Neural cell (in vitro differentiated cells): ENCODE measurements around the gene FHOD1. TPM values are rescaled to one million over a fixed set of nuclear protein-coding genes. Genes with fewer than 3 reads are reported as not detected.

ENCODE experiments used
- H2AFZ ChIP-seq: fragments of 200-600, 300-800 bp; sonication (generic), shearing (Covaris generic); 2 replicates; pipeline ENCODE4 v1.6.0; 2014; ENCODE audit warnings: low read depth, mild to moderate bottlenecking, antibody characterized with exemption, low read length, moderate library complexity
- H3F3A ChIP-seq: fragments of 200-600 bp; shearing (Covaris generic); 2 replicates; pipeline ENCODE4 v1.6.1; 2016; ENCODE audit warnings: mild to moderate bottlenecking, moderate library complexity, mixed read lengths, antibody characterized with exemption, low read length; ENCODE audit not compliant: insufficient read depth, poor library complexity, severe bottlenecking
- H3K27ac ChIP-seq: fragments of 200-600, 300-800 bp; sonication (generic), shearing (Covaris generic); 2 replicates; pipeline ENCODE4 v1.5.1; 2014; ENCODE audit warnings: mild to moderate bottlenecking, low read length, moderate library complexity
- H3K27me3 ChIP-seq: fragments of 300-800, 200-600 bp; sonication (generic), shearing (Covaris generic); 2 replicates; pipeline ENCODE4 v1.6.0; 2014; ENCODE audit warnings: mild to moderate bottlenecking, low read depth, low read length, moderate library complexity; ENCODE audit not compliant: insufficient read depth
- H3K36me3 ChIP-seq: fragments of 300-800, 200-600 bp; sonication (generic), shearing (Covaris generic); 2 replicates; pipeline ENCODE4 v1.5.1; 2014; ENCODE audit warnings: mild to moderate bottlenecking, antibody characterized with exemption, low read length, moderate library complexity; ENCODE audit not compliant: insufficient read depth
- H3K4me2 ChIP-seq: fragments of 300-800, 200-600 bp; sonication (generic), shearing (Covaris generic); 2 replicates; pipeline ENCODE4 v1.6.0; 2014; ENCODE audit warnings: mild to moderate bottlenecking, low read length
- H3K4me3 ChIP-seq: fragments of 300-800, 200-600 bp; sonication (generic), shearing (Covaris generic); 2 replicates; pipeline ENCODE4 v1.5.1; 2014; ENCODE audit warnings: mild to moderate bottlenecking, low read length, moderate library complexity
- H3K79me2 ChIP-seq: fragments of 200-600 bp; shearing (Covaris generic); replicated peaks from 2 replicates; pipeline ENCODE4 v1.6.0; 2014; ENCODE audit warnings: mild to moderate bottlenecking, low read length, moderate library complexity; ENCODE audit not compliant: insufficient read depth
- H3K9ac ChIP-seq: fragments of 300-800, 200-600 bp; sonication (generic), shearing (Covaris generic); 2 replicates; pipeline ENCODE4 v1.6.1; 2016; ENCODE audit warnings: mild to moderate bottlenecking, low read length, mixed read lengths
- H3K9me2 ChIP-seq: fragments of 200-600 bp; shearing (Covaris generic); 2 replicates; pipeline ENCODE4 v1.6.1; 2016; ENCODE audit warnings: mild to moderate bottlenecking, low read length, mixed read lengths; ENCODE audit not compliant: insufficient read depth
- H3K9me3 ChIP-seq: fragments of 200-600, 300-800 bp; sonication (generic), shearing (Covaris generic); 2 replicates; pipeline ENCODE4 v1.6.1; 2016; ENCODE audit warnings: mild to moderate bottlenecking, mixed run types, low read length, moderate library complexity, mixed read lengths
- H4K20me1 ChIP-seq: fragments of 200-600 bp; shearing (Covaris generic); 2 replicates; pipeline ENCODE4 v1.6.1; 2016; ENCODE audit warnings: mild to moderate bottlenecking, mixed run types; ENCODE audit not compliant: insufficient read depth
- EP300 ChIP-seq: fragments of 450-650 bp; conservative IDR thresholded peaks from 2 replicates; pipeline ENCODE4 v1.6.1; 2014; ENCODE audit warnings: antibody characterized with exemption, mild to moderate bottlenecking, moderate library complexity; ENCODE audit not compliant: poor library complexity, severe bottlenecking
- EZH2 ChIP-seq: fragments of 200-600, 300-800 bp; shearing (Covaris generic), sonication (generic); IDR thresholded peaks from 2 replicates; pipeline ENCODE4 v1.6.1; 2014; ENCODE audit warnings: antibody characterized with exemption, low read length, borderline replicate concordance, mild to moderate bottlenecking; ENCODE audit not compliant: insufficient read depth, poor library complexity, severe bottlenecking
- MXI1 ChIP-seq: fragments of 450-650 bp; conservative IDR thresholded peaks from 2 replicates; pipeline ENCODE4 v1.6.1; 2014; ENCODE audit warnings: antibody characterized with exemption, mild to moderate bottlenecking; ENCODE audit not compliant: poor library complexity, severe bottlenecking
- POLR2AphosphoS5 ChIP-seq: IDR thresholded peaks from 2 replicates; pipeline ENCODE4 v1.6.1; 2012
- RAD21 ChIP-seq: fragments of 450-650 bp; conservative IDR thresholded peaks from 2 replicates; pipeline ENCODE4 v1.6.1; 2014; ENCODE audit warnings: antibody characterized with exemption, mild to moderate bottlenecking, moderate library complexity
- SMC3 ChIP-seq: fragments of 450-650 bp; conservative IDR thresholded peaks from 2 replicates; pipeline ENCODE4 v1.6.1; 2014; ENCODE audit warnings: antibody characterized with exemption, mild to moderate bottlenecking, moderate library complexity; ENCODE audit not compliant: poor library complexity
- TAF1 ChIP-seq: IDR thresholded peaks from 2 replicates; pipeline ENCODE4 v1.6.1; 2012; ENCODE audit warnings: low read depth
- polyA plus RNA-seq: library from polyadenylated mRNA; depleted of rRNA; stranded (reverse); fragments of >200 nt; gene quantifications from 2 replicates; pipeline ENCODE4 v1.2.3, GENCODE V29; 2014
- TF ChIP-seq, protein P1 (sequence below): fragments of 450-650 bp; IDR thresholded peaks from 2 replicates; pipeline ENCODE4 v1.5.1; 2014; ENCODE audit warnings: antibody characterized with exemption, mild to moderate bottlenecking, moderate library complexity; ENCODE audit not compliant: poor library complexity, severe bottlenecking
- TF ChIP-seq, protein P2 (sequence below): IDR thresholded peaks from 2 replicates; pipeline ENCODE4 v1.6.1; 2012; ENCODE audit warnings: borderline replicate concordance

FHOD1 gene
- polyA plus RNA-seq, 1 donor from 2014 or later: 6.3 TPM

- no peak overlapping the region for H3K4me3 ChIP-seq
- H3F3A ChIP-seq: no peaks in the 10 kb centered on the region
- H2AFZ ChIP-seq: no peak overlapping the region
- no peaks in the 10 kb centered on the region for H3K9me3 ChIP-seq
- H3K27ac ChIP-seq: no peak overlapping the region
- H3K36me3 ChIP-seq: no peaks in the 10 kb centered on the region
- no peaks in the 10 kb centered on the region for H4K20me1 ChIP-seq
- no peak overlapping the region for H3K9ac ChIP-seq
- H3K9me2 ChIP-seq: no peaks in the 10 kb centered on the region
- no peaks in the 10 kb centered on the region for H3K27me3 ChIP-seq
- no peak overlapping the region for H3K4me2 ChIP-seq
- H3K79me2 ChIP-seq: no peaks in the 10 kb centered on the region
- TF ChIP-seq, protein P1, sequence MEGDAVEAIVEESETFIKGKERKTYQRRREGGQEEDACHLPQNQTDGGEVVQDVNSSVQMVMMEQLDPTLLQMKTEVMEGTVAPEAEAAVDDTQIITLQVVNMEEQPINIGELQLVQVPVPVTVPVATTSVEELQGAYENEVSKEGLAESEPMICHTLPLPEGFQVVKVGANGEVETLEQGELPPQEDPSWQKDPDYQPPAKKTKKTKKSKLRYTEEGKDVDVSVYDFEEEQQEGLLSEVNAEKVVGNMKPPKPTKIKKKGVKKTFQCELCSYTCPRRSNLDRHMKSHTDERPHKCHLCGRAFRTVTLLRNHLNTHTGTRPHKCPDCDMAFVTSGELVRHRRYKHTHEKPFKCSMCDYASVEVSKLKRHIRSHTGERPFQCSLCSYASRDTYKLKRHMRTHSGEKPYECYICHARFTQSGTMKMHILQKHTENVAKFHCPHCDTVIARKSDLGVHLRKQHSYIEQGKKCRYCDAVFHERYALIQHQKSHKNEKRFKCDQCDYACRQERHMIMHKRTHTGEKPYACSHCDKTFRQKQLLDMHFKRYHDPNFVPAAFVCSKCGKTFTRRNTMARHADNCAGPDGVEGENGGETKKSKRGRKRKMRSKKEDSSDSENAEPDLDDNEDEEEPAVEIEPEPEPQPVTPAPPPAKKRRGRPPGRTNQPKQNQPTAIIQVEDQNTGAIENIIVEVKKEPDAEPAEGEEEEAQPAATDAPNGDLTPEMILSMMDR: no peak
- no peak for TF ChIP-seq POLR2AphosphoS5
- no peak for TF ChIP-seq TAF1
- TF ChIP-seq SMC3: no peak
- TF ChIP-seq EZH2: no peak
- TF ChIP-seq, protein P2, sequence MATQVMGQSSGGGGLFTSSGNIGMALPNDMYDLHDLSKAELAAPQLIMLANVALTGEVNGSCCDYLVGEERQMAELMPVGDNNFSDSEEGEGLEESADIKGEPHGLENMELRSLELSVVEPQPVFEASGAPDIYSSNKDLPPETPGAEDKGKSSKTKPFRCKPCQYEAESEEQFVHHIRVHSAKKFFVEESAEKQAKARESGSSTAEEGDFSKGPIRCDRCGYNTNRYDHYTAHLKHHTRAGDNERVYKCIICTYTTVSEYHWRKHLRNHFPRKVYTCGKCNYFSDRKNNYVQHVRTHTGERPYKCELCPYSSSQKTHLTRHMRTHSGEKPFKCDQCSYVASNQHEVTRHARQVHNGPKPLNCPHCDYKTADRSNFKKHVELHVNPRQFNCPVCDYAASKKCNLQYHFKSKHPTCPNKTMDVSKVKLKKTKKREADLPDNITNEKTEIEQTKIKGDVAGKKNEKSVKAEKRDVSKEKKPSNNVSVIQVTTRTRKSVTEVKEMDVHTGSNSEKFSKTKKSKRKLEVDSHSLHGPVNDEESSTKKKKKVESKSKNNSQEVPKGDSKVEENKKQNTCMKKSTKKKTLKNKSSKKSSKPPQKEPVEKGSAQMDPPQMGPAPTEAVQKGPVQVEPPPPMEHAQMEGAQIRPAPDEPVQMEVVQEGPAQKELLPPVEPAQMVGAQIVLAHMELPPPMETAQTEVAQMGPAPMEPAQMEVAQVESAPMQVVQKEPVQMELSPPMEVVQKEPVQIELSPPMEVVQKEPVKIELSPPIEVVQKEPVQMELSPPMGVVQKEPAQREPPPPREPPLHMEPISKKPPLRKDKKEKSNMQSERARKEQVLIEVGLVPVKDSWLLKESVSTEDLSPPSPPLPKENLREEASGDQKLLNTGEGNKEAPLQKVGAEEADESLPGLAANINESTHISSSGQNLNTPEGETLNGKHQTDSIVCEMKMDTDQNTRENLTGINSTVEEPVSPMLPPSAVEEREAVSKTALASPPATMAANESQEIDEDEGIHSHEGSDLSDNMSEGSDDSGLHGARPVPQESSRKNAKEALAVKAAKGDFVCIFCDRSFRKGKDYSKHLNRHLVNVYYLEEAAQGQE: no peak
- TF ChIP-seq MXI1: no peak
- TF ChIP-seq RAD21: no peak
- TF ChIP-seq EP300: no peak
Measured at GRCh38 chr16:67265834-67266233, 18.6 kb upstream of the FHOD1 start.

GRCh38 chr16:67264866-67265265 is 17.6 kb upstream of the FHOD1 start:
- no peak overlapping the region for H3K27ac ChIP-seq
- H3F3A ChIP-seq: no peaks in the 10 kb centered on the region
- H3K9ac ChIP-seq: no peak overlapping the region
- TF ChIP-seq, protein P2: no peak
- TF ChIP-seq EZH2 (no peak), RAD21 (no peak), POLR2AphosphoS5 (no peak)
- H3K4me3 ChIP-seq: no peak overlapping the region
- H4K20me1 ChIP-seq: no peaks in the 10 kb centered on the region
- no peaks in the 10 kb centered on the region for H3K9me2 ChIP-seq
- H3K79me2 ChIP-seq: no peaks in the 10 kb centered on the region
- no peaks in the 10 kb centered on the region for H3K27me3 ChIP-seq
- no peak overlapping the region for H3K4me2 ChIP-seq
- H2AFZ ChIP-seq: no peak overlapping the region
- H3K36me3 ChIP-seq: no peaks in the 10 kb centered on the region
- H3K9me3 ChIP-seq: no peaks in the 10 kb centered on the region
